ENCODE results near the gene ASTN2.
A peak's percentile ranks its signal among the peaks of the same experiment; 100 is the strongest.

The ASTN2 gene

DNA sequence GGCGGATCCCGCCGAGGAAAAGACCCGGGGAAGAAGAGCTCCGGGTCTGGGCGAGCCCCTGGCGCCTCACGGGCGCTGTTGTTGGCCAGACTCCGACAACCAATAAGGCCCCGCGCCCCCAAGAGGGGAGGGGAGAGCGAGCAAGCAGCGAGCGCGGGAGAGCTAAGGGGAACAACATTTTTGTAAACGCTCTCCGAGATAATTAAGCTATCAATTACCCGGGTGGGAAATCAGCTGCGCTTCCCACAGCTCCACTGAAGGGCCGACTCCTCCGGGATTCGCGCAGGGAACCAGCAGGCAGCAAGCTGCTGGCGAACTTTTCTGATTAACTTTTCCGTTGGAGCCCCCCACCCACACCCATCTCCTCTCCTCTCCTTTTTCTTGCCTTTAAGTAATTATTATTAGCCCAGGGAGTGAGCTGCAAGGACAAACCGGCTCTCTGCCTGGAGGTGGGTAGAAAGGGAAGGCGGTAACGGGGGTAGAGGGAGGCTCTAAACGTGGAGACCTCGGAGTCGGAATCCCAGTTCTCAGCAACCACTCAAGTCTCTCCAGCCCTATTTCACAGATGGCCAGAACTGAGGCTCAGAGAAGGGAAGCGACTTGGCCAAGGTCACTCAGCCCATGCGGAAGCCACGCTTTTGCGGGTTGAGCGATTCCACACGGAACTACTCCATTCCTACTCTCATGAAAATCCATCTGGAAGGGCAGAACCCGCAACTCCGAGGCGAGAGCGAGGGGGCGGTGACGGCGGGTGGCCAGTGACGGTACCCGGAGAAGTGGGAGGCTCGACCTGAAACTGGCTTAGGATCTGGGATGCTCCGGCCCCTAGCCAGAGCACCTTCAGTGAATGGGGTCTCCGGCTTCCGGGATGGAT lies 1.3 kb downstream of the ASTN2 start:
- no peak for DNase-seq

DNA sequence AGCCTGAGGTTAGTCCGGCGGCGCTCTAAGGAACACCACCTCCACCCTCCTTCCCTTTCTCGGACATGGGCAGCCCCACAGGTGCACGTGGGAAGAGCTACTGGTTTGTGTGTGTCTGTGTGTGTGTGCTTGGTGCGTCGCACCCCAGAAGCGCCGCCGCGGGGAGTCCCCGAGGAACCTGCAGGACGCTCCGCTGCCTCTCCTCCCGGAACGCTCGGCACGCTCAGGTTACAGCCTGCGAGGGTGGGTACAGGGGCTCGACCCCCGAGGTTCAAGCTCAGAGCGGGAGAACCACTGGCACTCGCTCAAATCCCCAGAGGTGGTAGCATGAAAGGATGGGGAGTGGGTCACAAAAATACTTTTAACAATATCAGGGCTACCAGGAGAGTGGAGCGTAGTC lies 2.0 kb downstream of the ASTN2 start:
- no peak for DNase-seq

DNA sequence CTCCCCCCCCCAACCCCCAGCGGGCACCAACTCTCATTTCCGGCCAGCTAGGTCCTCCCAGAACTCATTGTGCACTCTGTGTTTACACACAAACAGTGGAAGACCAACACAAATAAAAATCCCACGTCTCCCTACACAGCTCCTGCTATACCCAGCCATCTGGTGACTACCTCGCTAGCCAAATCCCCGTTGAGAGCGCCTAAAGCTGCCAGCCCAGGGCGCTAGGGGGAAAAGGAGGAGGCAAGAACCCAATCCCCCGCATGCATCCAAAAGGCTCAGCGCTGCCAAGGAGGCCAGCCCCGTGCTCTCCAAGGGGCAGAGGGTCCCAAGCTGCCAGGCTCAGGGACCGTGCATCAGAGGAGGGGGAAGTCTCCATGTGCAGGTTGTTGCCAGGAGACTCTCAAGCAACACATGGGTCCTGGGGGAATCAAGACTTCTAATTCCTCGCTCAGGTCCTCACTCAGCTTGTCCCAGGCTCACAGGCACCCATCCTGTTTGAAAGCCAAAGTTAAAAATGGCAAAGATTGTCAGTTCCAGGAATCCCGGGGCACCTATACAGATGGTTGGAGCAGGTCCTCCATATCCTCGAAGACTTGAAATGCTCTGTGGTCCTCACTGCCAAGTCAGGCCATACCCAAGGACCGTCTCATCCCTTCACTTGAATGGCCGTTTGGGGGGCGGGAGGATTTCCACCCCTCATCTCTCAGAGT lies 2.7 kb downstream of the ASTN2 start:
- no peak for DNase-seq

DNA sequence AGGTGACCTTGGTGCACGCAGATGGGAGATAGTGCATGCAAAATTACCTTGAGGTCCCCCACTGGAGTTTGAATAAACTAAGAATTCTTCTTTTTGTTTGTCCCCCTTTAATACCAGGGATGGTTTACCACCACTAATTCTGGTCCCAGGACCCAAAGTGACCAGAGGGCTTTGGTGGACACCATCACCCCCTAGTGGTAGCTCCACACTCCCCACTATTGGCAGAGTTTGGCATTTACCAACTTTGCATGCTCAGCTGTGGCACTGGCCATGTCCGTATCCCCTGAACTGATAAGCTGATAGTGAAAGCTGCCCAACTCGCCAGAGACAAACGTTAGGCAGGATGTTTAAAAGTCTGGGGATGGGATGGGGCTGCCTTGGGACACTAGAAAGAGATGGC lies 3.3 kb downstream of the ASTN2 start:
- DNase-seq: peak; percentile 24

DNA sequence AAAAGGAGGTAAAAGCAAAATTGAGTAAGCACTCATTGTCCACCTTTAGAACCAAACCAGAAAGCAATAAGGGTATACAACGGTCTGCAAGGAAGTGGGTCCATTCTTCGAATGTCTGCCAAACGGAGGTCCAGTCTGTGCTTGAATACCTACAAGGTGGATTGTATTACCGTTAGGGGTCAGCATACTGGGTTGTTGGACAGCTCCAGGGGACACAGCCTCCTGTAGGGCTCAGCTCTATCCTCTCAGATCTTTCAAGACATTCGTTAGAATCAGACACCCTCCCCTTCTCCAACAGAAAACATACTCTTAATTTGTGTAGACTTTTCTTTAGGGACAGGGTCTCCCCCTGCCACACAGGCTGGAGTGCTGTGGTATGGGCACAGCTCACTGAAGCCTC lies 5.5 kb downstream of the ASTN2 start:
- DNase-seq: no peak

DNA sequence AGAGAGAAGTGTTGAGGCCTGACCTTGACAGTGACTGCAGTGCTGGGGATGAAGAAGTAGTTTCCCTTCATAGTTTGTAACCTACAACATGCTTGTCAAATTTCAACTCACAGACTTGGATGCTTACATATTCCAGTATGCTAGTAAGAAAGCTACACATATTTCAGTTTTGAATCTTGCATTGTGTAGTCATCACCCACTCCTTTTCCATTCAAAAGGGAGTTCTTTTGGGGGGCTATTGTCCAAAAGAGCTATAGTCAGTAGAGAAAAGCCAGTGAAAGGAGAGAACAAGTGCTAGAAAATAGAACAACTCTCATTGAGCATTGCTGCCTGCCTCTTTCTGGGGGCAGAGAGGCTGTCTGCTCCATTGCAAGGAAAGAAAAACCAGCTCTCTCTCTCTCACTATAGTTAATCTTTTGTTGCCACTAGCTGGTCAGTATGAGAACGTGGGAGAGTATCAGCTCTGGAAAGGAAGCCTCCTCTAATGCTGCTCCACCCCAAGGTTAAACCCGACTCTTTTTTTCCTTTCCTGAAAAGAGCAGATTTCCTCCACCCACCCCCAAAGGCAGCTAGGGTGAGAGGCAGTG lies 7.3 kb downstream of the ASTN2 start:
- no peak for DNase-seq

DNA sequence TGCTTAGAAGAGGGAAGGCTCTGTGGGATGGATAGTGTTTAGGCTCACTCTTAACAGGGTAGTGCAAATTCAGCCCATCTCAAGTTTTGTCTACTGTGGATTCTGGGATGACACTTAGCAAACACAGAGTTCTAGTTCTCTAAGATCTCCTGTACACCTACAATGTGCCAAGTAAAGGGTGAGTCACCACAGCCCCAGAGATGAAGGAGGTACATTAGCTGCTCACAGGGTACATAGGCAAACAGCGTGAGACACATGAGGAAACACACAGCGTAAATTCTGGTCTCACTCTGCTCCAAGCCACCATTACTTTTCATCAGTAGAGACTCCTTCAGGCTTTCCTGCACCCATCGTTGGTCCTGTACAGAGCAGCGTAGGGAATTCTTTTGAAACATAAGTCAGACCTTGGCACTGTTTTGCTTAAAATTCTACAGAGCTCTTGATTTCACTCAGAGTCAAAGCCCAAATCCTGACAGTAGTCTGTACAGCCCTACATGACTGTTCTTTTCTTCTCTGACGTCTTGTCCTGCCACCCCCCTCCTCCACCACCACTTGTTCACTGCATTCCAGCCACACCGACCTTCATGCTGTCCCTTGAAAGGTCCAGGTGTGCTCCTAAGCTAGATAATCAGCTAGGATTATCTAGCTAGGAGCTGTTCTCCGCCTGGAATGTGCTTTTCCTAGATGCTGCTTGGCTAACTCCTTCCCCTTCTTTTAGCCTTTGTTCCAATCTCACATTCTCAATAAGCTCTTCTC lies 8.7 kb downstream of the ASTN2 start:
- DNase-seq: no peak

DNA sequence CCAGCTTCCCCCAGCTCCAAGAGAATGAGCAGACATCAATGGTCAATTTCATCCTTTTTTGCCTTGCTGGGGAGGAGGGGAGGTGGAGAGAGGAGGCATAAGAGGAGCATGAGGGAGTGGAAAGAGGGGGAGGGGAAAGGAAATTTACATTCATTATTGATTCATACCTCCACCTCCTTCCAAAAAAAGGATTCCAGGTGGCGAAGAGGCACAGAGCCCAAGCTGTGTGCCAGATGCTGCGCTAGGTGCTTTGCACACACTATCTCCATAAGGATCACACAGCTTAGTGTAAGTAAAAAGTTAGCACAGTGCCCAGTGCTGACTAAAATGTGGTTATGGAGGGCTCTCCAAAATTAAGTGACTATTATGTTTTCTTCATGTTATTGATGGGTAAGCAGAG lies 11.0 kb downstream of the ASTN2 start:
- no peak for DNase-seq

DNA sequence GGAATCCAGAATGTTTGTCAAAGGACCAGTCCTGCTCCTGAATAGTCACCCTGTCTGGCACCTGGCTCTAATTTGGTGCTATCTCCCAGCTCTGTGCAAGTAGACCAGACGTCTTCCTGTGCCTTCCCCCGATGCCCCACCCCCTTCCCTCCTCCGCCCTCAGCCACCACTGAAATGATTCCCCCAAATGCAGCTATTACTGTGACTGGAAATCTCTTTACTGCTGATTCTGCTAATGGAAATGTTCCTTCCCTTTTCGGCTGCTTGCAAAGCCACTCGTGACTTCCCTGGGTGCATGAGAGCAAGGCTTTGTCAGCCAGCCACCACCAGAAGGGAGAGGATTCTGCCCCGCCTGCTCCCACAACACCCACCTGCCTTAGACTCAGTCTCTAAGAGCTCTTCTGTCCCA lies 11.4 kb downstream of the ASTN2 start:
- DNase-seq: no peak

DNA sequence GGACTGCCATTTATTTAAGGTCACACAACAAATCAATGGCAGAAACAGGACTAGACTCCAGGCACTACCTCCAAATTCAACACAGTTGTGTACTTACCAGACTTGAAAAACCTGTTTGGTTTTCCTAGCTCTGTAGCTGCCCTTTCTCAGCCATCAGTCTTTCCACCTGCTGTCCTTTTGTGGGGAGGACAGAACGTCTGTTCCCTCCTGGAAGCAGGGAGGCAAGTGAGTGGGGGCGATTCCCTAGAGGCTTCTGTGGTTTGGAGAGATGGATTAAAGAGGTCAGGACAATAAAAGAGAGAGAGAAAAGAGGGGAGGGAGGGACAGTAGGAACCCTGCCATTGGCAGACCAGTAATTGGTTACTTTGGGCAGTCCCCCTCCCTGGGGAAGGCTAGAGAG lies 14.7 kb downstream of the ASTN2 start:
- no peak for DNase-seq

DNA sequence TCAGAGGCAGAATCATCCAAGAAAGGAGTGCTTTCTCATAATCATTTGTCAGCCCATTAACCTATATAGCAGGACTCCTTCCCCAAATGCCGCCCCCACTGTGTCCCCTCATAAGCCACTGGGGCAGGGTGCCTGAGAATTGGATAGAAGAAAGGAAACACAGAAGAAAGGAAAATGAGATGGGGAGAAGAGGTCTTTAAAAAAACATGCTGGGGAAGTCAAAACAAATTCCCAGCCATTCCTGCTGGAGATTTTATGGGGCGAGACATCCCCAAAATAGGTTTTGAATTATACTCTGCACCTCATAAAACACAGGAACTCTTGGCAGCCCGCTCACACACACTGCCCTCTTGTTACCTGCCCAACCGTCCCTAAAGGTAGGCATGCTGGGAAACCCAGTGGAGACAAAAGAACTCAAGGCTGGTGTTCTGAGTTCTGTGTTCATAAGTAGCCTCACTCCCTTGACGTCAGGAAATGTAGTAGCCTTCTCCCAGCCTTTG lies 19.7 kb downstream of the ASTN2 start:
- no peak for DNase-seq

DNA sequence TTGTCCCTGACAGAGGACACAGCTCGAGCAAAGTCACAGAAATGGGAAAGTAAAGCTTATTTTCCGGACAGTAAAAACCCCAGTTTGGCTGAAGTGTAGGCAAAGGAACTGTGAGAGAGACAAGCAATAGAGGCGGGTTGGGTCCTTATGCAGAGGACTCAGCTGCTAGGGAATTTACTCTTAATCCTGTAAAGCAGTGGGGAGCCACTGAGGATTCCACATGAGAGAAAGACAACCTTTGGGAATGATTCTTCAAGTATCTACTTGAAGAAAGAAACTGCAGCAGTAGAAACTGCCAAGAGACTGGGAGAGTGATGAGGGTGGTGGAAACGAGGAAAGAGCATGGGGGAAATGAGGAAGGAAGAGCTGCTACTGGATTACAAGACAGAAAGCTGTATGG lies 20.2 kb downstream of the ASTN2 start:
- no peak for DNase-seq

DNA sequence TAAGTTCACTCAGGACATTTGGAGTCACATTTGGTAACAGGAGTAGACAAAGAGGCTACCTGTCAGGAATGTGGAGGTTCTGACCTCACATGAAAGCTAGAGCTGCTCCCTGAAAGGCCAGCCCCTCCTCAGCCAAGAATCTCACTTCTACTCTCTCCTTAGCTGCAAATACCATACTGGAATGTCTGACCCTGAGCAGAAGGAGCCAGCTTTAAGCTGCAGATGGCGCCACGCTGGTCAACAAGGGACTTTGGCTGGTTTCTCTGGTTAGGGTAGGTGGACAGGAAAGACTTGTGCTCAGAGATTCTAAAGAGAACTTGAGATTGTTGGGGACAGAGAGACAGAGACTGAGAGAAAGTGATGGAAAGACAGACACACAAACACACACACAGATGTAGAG lies 21.9 kb downstream of the ASTN2 start:
- DNase-seq: no peak

DNA sequence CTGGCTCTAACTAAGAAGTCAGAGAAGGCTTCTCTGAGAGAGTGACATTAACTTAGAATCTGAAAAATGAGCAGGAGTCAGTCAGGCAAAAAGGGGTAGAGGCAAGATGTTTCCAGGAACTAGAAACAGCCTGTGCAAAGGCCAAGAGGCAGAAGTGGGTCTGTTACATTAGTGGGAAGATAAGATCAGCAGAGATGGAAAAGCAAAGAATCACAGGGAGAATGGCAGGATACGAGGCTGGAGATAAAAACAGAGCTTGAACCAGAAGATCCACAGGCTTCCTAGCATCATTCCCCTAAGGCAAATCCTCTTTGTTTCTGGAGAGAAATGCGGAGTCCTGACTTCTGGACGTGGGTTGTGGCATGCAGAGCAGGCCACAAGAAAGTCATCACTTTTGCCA lies 27.4 kb downstream of the ASTN2 start:
- DNase-seq: no peak

DNA sequence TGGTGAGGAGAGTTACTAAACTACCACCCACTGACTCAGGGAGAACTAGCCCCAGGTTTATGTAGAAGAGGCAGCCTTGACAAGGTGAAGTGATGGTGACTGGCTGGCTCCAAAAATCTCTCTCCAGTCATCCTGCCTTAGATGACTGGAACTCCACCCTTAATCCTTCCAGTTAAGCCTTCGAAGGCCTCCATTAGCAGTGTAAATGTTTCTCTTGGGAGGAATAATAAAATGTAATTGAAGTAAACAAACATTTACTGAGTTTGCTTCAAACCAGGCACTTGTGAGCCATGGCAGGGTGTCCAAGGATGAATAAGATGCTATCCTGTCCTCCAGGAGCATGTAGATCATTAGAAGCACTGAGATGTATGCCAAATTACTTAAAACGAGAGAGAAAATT lies 35.5 kb downstream of the ASTN2 start:
- DNase-seq: no peak

DNA sequence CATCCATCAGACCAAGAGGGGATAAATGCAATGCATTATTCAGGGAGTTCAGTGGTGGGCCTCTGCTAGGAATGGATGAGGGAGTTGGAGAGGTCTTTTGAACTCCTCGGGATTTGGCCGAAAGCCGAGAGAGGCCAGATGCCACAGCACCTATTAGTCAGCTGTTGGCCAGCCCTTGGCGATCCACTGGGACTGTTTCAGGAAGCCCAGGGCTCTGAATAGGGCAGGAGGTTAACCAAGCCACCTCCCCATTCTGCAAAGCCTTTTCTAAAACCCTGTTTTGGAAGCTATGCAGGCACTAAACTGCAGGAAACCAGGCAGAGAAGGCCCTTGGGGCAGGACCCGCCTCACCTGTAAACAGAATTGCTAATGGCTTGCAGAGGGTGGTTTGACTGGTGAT lies 37.8 kb downstream of the ASTN2 start:
- DNase-seq: no peak

DNA sequence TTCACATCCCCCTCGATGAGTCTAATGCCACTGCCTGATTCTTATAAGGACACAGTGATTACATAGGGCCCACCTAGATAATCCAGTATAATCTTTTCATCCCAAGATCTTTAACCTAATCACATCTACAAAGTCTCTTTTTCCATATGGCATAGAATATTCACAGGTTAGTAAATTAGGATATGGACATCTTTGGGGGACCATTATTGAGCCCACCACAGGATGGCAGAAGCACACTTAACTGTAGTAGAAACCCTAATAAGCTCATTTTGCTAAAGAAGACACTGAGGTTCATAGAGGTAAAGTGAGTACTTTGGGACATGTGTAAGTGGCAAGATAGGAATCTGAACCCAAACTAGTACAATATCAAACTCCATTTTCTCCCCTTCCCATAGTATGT lies 38.9 kb downstream of the ASTN2 start:
- DNase-seq: no peak

DNA sequence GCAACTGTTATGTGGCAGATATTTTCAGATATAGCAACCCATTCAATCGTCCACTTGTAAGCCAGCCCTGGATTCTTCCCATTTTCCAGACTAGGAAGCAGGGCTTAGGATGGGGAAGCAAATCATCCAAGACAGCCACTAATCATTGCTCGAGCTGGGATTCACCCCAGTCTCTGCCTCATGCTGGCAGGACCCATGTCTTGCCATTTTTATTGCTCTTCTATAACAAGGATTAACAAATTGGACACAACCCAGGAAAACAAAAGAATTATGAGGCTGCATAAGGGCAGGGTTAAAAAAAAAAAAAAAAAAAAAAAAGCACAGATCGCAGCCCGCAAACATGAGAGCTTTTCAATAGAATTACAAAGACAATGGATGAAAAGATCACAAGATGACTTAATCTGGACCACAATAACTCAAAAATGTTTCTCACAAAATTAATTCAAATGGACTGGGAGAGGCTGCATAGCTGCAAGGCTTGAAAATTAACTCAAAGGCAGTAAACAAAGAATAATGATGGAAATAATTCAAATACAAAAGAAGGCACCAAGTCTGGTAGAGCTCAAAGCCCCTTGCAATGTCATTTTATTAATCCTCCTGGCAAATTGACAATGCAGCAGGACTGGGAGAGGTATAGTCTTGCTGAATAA lies 40.7 kb downstream of the ASTN2 start:
- no peak for DNase-seq

DNA sequence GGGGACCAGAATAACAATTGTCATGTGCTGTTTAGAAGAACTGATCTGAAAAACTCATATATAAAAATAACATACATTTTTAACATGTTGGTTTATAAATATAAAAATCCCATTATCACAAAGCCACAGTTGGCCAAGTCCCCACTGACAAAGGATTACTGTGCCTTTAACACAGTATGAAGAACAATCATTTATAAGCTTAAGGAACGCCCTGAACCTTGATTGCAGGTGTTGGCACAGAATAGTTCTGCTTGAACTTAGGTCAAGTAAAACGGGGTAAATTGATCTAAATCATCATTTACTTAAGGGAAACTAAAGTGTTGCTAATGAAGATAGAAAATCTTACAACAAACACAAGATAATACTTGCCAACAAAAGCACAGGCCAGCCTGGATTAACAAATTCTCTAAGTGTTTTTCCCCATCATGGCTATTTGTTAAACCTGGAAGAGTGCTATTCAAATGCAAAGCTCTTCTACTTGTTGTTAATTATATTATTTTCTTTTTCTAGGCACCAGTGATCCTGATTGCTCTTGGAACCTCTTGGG lies 46.1 kb downstream of the ASTN2 start:
- DNase-seq: no peak

DNA sequence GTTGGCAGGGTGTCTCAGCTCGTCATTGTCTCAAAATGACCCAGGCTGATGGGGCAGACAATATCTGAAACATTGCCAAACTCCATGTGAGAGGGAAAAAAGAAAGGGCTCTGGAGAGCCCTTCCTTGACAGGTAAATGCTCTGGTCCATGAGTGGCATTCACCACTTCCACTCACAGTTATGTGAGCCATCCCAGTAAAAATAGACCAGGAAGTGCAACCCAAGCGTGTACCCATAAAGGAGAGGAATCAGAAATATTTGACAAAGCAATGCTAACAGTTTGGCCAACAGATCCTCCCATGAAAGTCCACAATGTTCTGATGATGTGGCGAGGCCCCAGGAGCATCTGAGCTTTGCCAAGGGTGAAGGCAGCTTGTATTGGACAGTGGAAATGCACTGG lies 49.4 kb downstream of the ASTN2 start:
- no peak for DNase-seq

DNA sequence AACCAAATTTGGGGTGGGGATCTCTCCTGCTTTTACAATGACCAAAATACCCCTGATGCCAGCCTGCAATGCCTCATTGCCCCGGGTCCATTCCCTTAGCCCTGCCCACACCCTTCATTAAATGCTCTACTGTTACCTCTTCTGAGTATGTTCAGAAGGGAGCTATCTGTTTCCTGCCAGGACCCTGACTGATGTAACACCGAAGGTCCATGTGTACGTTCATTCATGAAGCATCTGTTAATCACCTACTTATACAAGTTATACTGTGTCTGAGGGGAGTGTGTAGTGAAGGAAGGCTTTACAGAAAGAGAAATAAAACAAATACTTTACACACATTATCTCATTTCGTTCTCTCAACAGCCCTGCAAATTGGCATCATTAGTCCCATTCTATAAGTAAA lies 51.9 kb downstream of the ASTN2 start:
- no peak for DNase-seq

DNA sequence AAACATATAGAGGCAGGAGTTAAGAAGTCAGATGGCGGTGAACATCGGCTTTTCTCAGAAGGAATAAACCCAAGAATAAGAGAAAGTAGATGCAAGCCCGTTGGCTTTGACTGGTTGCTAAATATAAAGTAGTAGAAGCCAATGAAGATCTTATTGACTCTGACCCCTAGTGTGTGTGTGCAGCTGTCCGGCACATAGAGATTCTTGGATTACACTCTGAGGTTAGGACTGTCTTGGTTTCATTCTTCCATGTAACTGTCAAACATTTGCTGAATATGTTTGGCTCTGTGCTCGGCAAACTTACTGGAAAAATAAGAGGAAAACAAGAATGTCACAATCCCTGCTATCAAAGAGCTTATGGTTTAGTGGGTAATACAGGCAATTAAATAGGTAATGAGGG lies 54.9 kb downstream of the ASTN2 start:
- DNase-seq: no peak
